ENCODE data around the gene DNASE1. TPM values are rescaled to one million over a fixed set of nuclear protein-coding genes. Genes with fewer than 3 reads are reported as not detected.

The DNASE1 gene
- polyA plus RNA-seq, 2 of the 4 experiments (the other 2 are of a cell fraction), result 6.3 to 7.2 TPM

GRCh38 chr16:3701531-3701930 is 47.0 kb downstream of the DNASE1 start:
- TF ChIP-seq HOXA7 (CRISPR knock-in tag; IDR thresholded peaks at IDR 0.05) (no peak), FOSB (CRISPR knock-in tag; IDR thresholded peaks at IDR 0.05) (no peak), BHLHE40 (IDR thresholded peaks at IDR 0.05; ENCODE audit: low read depth, low read length) (no peak), EHMT2 (IDR thresholded peaks at IDR 0.05; ENCODE audit: low read depth) (no peak), ESRRA (IDR thresholded peaks at IDR 0.05; ENCODE audit: borderline replicate concordance, low read length) (no peak), POLR2AphosphoS2 (conservative IDR thresholded peaks at IDR 0.05; ENCODE audit: low read length) (no peak), TP53 (CRISPR knock-in tag; IDR thresholded peaks at IDR 0.05) (no peak), NR3C1 (IDR thresholded peaks at IDR 0.05) (no peak)
- WGBS (ENCODE audit: missing lambda C conversion rate), result 93% methylated on average over 4 of the region's 4 CpGs

GRCh38 chr16:3702082-3702481 is 47.6 kb downstream of the DNASE1 start:
- H3K27ac ChIP-seq, result no peak overlapping the region
- H3K4me2 ChIP-seq, result no peak overlapping the region
- H3K4me1 ChIP-seq, result peaks cover under 1% of the 10 kb centered on the region; the same call in 2 of the 3 replicates
- no peak for DNase-seq (ENCODE audit: low read depth in 1 of 2, low spot score in 1 of 2)
- no peak for TF ChIP-seq MYC (IDR thresholded peaks at IDR 0.05; ENCODE audit: borderline replicate concordance, low read length)
- TF ChIP-seq MAFK (IDR thresholded peaks at IDR 0.05; ENCODE audit: partially characterized antibody), result no peak
- no peak overlapping the region for H3K4me3 ChIP-seq
- FAIRE-seq, result no peak
- CTCF ChIA-PET, result interaction anchor here (0.8 to 6.2 kb wide), 2 partner anchors 10 to 12 kb away, joined by 4 to 45 read pairs; no protein-coding TSS in a partner anchor
- no peaks in the 10 kb centered on the region for H3K9me3 ChIP-seq
- POLR2A ChIA-PET, result interaction anchor here (1.3 kb wide), 1 partner anchor 12 kb away, joined by 3 read pairs; no protein-coding TSS in a partner anchor
- ATAC-seq, result no peak
- 96% methylated on average over 7 of the region's 7 CpGs for WGBS (ENCODE audit: missing lambda C conversion rate)

More at GRCh38 chr16:3701531-3701930, 47.0 kb downstream of the DNASE1 start:
- ATAC-seq (no peak), FAIRE-seq (no peak), DNase-seq (ENCODE audit: low read depth in 1 of 2, low spot score in 1 of 2) (no peak)
- no peak overlapping the region for H3K27ac ChIP-seq
- no peak overlapping the region for H3K4me2 ChIP-seq
- H3K4me3 ChIP-seq, result no peak overlapping the region
- H3K9me3 ChIP-seq, result no peaks in the 10 kb centered on the region
- ChIA-PET POLR2A (interaction anchor here (1.3 kb wide), 1 partner anchor 13 kb away, joined by 3 read pairs; no protein-coding TSS in a partner anchor), CTCF (interaction anchor here (0.8 to 6.2 kb wide), 3 partner anchors 10 to 37 kb away, joined by 3 to 45 read pairs (median 4); no protein-coding TSS in a partner anchor)
- H3K4me1 ChIP-seq, result peaks cover 6% of the 10 kb centered on the region

- TF ChIP-seq ZC3H11A (IDR thresholded peaks at IDR 0.05), result no peak
- no peak for TF ChIP-seq JUN (IDR thresholded peaks at IDR 0.05)
- no peak for TF ChIP-seq PBX3 (IDR thresholded peaks at IDR 0.05)
- no peak for TF ChIP-seq HOXB13 (CRISPR knock-in tag; IDR thresholded peaks at IDR 0.05; ENCODE audit: low read depth)
- TF ChIP-seq HEYL (CRISPR knock-in tag; IDR thresholded peaks at IDR 0.05), result no peak
- no peak for TF ChIP-seq TP53 (CRISPR knock-in tag; IDR thresholded peaks at IDR 0.05)
- CTCF ChIA-PET, result interaction anchor here (0.6 kb wide), 1 partner anchor 72 kb away, joined by 4 read pairs; no protein-coding TSS in a partner anchor
- no peak overlapping the region for H3K4me2 ChIP-seq
- no peak overlapping the region for H3K4me3 ChIP-seq
- no peak overlapping the region for H3K27ac ChIP-seq
- no peaks in the 10 kb centered on the region for H3K9me3 ChIP-seq
- ATAC-seq (no peak), FAIRE-seq (no peak), DNase-seq (ENCODE audit: low read depth in 1 of 2, low spot score in 1 of 2) (no peak)
- no peaks in the 10 kb centered on the region for H3K4me1 ChIP-seq
- WGBS (ENCODE audit: missing lambda C conversion rate), result 90% methylated on average over 10 of the region's 10 CpGs
- POLR2A ChIA-PET, result no interaction called here
These were observed 51.9 kb downstream of the DNASE1 start for GRCh38 chr16:3706253-3707012.

Other genes with a start within 250 kb of the DNASE1 start
- gene ZNF597, start 211.2 kb upstream of the DNASE1 start, polyA plus RNA-seq (2011; rRNA removed), result 1.9 TPM in 2 replicates
- gene ZNF597, start 211.2 kb upstream of the DNASE1 start, polyA plus RNA-seq (2017; fragmentation: RNase III; extraction: RNeasy Plus Mini Kit Qiagen cat#74134 plus additional on column Dnase treatment), result 0.92 to 1.1 TPM (median 0.96 TPM) in 3 replicates
- gene NAA60, start 211.0 kb upstream of the DNASE1 start, polyA plus RNA-seq (2011; rRNA removed), result 34.8 and 41.6 TPM in 2 replicates
- gene NAA60, start 211.0 kb upstream of the DNASE1 start, polyA plus RNA-seq (2017; fragmentation: RNase III; extraction: RNeasy Plus Mini Kit Qiagen cat#74134 plus additional on column Dnase treatment), result 42.5 to 45.3 TPM (median 43.9 TPM) in 3 replicates
- not detected in 2 replicates for gene C16orf90, start 159.2 kb upstream of the DNASE1 start, polyA plus RNA-seq (2011; rRNA removed)
- gene C16orf90, start 159.2 kb upstream of the DNASE1 start, polyA plus RNA-seq (2017; fragmentation: RNase III; extraction: RNeasy Plus Mini Kit Qiagen cat#74134 plus additional on column Dnase treatment), result not detected in 3 replicates
- gene CLUAP1, start 153.7 kb upstream of the DNASE1 start, polyA plus RNA-seq (2011; rRNA removed), result 23.6 and 35.0 TPM in 2 replicates
- gene CLUAP1, start 153.7 kb upstream of the DNASE1 start, polyA plus RNA-seq (2017; fragmentation: RNase III; extraction: RNeasy Plus Mini Kit Qiagen cat#74134 plus additional on column Dnase treatment), result 19.1 to 20.8 TPM (median 20.6 TPM) in 3 replicates
- 0.03 and 0.04 TPM in 2 replicates for gene NLRC3, start 77.3 kb upstream of the DNASE1 start, polyA plus RNA-seq (2011; rRNA removed)
- 0.03 TPM in 1 of 3 replicates, not detected in the others for gene NLRC3, start 77.3 kb upstream of the DNASE1 start, polyA plus RNA-seq (2017; fragmentation: RNase III; extraction: RNeasy Plus Mini Kit Qiagen cat#74134 plus additional on column Dnase treatment)
- gene SLX4, start 43.1 kb upstream of the DNASE1 start, polyA plus RNA-seq (2011; rRNA removed), result 3.0 and 4.2 TPM in 2 replicates
- 4.5 to 5.0 TPM (median 4.7 TPM) in 3 replicates for gene SLX4, start 43.1 kb upstream of the DNASE1 start, polyA plus RNA-seq (2017; fragmentation: RNase III; extraction: RNeasy Plus Mini Kit Qiagen cat#74134 plus additional on column Dnase treatment)
- 198 and 204 TPM in 2 replicates for gene TRAP1, start 62.8 kb downstream of the DNASE1 start, polyA plus RNA-seq (2011; rRNA removed)
- gene TRAP1, start 62.8 kb downstream of the DNASE1 start, polyA plus RNA-seq (2017; fragmentation: RNase III; extraction: RNeasy Plus Mini Kit Qiagen cat#74134 plus additional on column Dnase treatment), result 103 to 120 TPM (median 109 TPM) in 3 replicates
- gene CREBBP, start 226.0 kb downstream of the DNASE1 start, polyA plus RNA-seq (2011; rRNA removed), result 8.0 and 17.5 TPM in 2 replicates
- 13.4 to 15.2 TPM (median 14.7 TPM) in 3 replicates for gene CREBBP, start 226.0 kb downstream of the DNASE1 start, polyA plus RNA-seq (2017; fragmentation: RNase III; extraction: RNeasy Plus Mini Kit Qiagen cat#74134 plus additional on column Dnase treatment)